ENCODE data around the gene ZNF391.
"Not testable (repeated sequence)": the region's sequence is repeated elsewhere in the genome, so short reads cannot be mapped to it uniquely, and the experiment has no call there.

Gene ZNF391

GRCh38 chr6:27422651-27423332, 34.2 kb downstream of the ZNF391 start:
- DNase-seq (ENCODE audit: low read depth), result no peak

- DNase-seq (ENCODE audit: low read depth), result not testable (repeated sequence)
Observed at GRCh38 chr6:27424851-27425250, 36.3 kb downstream of the ZNF391 start.

GRCh38 chr6:27426045-27426620, 37.6 kb downstream of the ZNF391 start:
- no peak for DNase-seq (ENCODE audit: low read depth)

GRCh38 chr6:27428502-27428901, 39.9 kb downstream of the ZNF391 start:
- no peak for DNase-seq (ENCODE audit: low read depth)

GRCh38 chr6:27428966-27429365, 40.4 kb downstream of the ZNF391 start:
- DNase-seq (ENCODE audit: low read depth), result no peak

- DNase-seq (ENCODE audit: low read depth), result no peak
Observed at GRCh38 chr6:27433714-27434113, 45.2 kb downstream of the ZNF391 start.

GRCh38 chr6:27439371-27439770, 50.8 kb downstream of the ZNF391 start:
- DNase-seq (ENCODE audit: low read depth), result no peak

GRCh38 chr6:27441001-27441400, 52.4 kb downstream of the ZNF391 start:
- DNase-seq (ENCODE audit: low read depth), result no peak

- no peak for DNase-seq (ENCODE audit: low read depth)
Observed at GRCh38 chr6:27442932-27443331, 54.4 kb downstream of the ZNF391 start.

- no peak for DNase-seq (ENCODE audit: low read depth)
Observed at GRCh38 chr6:27448456-27448855, 59.9 kb downstream of the ZNF391 start.

GRCh38 chr6:27451660-27452390, 63.3 kb downstream of the ZNF391 start:
- no peak for DNase-seq (ENCODE audit: low read depth)

GRCh38 chr6:27452496-27452897, 63.9 kb downstream of the ZNF391 start:
- no peak for DNase-seq (ENCODE audit: low read depth)

Measured in stimulated activated CD8-positive, alpha-beta memory T cell treated with anti-CD3 and anti-CD28 coated beads, Interleukin-15, amount 100 ng/mL, for 1 hour (primary cell).